ENCODE results near the gene NFKBIE.
A peak's percentile ranks its signal among the peaks of the same experiment; 100 is the strongest.

NFKBIE gene

DNA sequence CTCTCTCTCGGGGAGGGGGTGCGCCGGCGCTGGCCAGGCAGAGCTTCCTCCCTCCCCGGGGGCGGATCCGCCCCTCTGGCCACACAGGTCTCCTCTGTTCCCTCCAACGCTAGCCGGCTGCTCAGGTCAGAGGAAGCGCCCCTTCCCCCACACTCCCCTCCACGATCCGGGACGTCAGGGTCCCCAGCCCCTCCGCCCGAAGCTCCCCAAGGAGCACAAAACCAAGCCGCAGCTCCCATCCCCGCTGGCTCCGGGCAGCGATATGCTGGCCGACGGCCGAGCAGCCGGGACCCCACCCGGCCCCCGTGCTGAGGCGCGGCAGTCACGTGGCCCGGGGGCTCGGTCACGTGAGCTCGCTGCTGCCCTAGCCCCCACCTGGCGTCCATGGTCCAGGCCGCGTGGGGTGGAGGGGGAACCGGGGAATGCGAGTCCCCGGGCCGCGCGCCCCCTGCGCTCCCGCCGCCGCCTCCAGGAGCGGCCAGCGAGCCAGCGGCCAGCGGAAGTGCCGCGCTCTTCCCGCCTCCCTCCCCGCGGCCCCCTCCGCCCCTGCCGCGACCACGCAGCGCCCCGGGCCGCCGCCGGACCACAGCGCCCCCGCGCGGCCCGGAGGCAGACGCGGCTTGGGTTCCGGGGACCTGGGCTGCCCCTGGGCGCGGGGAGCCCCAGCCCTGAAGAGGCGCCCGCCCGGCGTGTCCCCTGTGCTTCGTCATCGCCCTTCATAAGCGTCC lies 8.2 kb downstream of the NFKBIE start, which contains the start of gene SLC35B2:
Gene SLC35B2, minus strand, starts transcription at position 504 of the 728 bp plus-strand sequence. Its CDS starts 118 bp downstream, at position 386.
- Histone ChIP-seq H3K56ac (ENCODE audit: low read length) (peak within 1 kb of the TSS; percentile 97), H3K23ac (ENCODE audit: low read length) (peak within 1 kb of the TSS; percentile 99), H3K36me3 (ENCODE audit: control insufficient read depth, insufficient read depth, low read length) (peaks cover 15% of the 10 kb centered on the region), H3K27ac (ENCODE audit: low read depth, low read length) (peak within 1 kb of the TSS; percentile 82), H3K4me3 (ENCODE audit: low read length) (peak within 1 kb of the TSS; percentile 86), H4K8ac (ENCODE audit: low read depth, low read length) (no peak within 1 kb of the TSS), H3K4me1 (ENCODE audit: control insufficient read depth, low read depth, low read length) (no peaks in the 10 kb centered on the region), H3K27me3 (ENCODE audit: insufficient read depth, low read length, poor library complexity) (no peaks in the 10 kb centered on the region), H3K79me2 (ENCODE audit: control insufficient read depth, insufficient read depth, low read length) (peaks cover 3% of the 10 kb centered on the region), H3K9ac (ENCODE audit: low read length) (peak within 1 kb of the TSS; percentile 95), H2BK15ac (replicated peaks; ENCODE audit: low read depth) (no peak within 1 kb of the TSS), H2AK5ac (ENCODE audit: low read length) (no peak within 1 kb of the TSS), H3K18ac (ENCODE audit: low read length) (peak within 1 kb of the TSS; percentile 75), H3K4me2 (ENCODE audit: low read length) (peak within 1 kb of the TSS; percentile 93), H3K4ac (ENCODE audit: low read depth, low read length) (no peak within 1 kb of the TSS), H2BK5ac (ENCODE audit: low read length) (peak within 1 kb of the TSS; percentile 43), H2BK120ac (ENCODE audit: low read depth, low read length) (no peak within 1 kb of the TSS), H4K5ac (ENCODE audit: low read length) (no peak within 1 kb of the TSS), H3K79me1 (ENCODE audit: low read length) (no peaks in the 10 kb centered on the region)
- DNase-seq: peak; percentile 93
- WGBS (ENCODE audit: extremely low coverage, insufficient coverage, low lambda C conversion rate): no CpG with 5 or more reads among the region's 80 CpGs

GRCh38 chr6:44256775-44257024 lies 8.7 kb downstream of the NFKBIE start:
- Histone ChIP-seq H3K36me3 (ENCODE audit: control insufficient read depth, insufficient read depth, low read length) (peaks cover 18% of the 10 kb centered on the region), H3K9ac (ENCODE audit: low read length) (peak overlapping the region; percentile 95)
- WGBS (ENCODE audit: extremely low coverage, insufficient coverage, low lambda C conversion rate): no CpG with 5 or more reads among the region's 12 CpGs

DNA sequence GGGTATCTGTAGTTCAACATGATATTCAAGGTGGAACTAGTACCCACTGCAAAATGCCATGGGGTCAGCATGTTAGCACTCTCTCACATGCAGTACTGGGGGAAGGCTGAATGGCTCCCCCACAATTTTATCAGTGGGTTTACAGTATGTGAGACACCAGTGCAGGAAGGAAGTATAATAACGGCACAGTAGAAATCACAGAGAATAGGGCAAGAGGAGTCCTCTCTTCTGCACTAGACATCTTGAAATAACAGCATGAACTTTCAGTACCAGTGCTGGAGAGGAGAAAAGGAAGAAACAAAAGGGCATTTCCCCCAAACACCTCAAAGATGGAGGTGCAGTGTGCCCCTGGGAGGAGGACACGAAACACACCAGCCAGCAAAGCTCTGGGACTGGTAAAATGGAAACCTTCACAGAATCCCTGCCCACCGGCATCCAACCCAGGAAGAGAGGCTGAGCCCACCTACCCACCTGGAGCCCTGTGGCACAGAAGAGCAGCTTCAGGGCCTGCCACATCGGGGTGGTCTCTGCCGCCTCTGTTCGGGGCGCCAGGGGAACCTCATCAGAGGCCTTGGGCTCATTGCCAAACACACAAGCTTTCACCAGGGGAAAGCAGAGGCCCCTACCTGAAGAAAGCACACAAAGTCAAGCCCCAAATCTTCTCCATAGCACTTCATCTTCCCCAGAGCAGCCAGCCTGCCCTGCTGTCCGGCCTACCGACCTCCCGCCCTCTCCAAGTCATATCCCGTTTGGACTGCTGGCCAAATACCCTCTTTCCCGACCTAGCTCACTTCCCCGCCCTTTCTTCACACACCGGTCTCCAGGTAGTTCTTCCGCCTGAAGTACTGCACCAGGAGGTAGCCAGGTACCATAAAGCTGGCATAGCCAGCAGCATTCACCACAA lies 9.2 kb downstream of the NFKBIE start:
- Histone ChIP-seq H3K9ac (ENCODE audit: low read length) (peak overlapping the region; percentile 95), H4K5ac (ENCODE audit: low read length) (no peak overlapping the region), H3K56ac (ENCODE audit: low read length) (peak overlapping the region; percentile 97), H3K4me2 (ENCODE audit: low read length) (peak overlapping the region; percentile 93), H2BK15ac (replicated peaks; ENCODE audit: low read depth) (no peak overlapping the region), H3K36me3 (ENCODE audit: control insufficient read depth, insufficient read depth, low read length) (peaks cover 22% of the 10 kb centered on the region), H3K23ac (ENCODE audit: low read length) (no peak overlapping the region), H3K18ac (ENCODE audit: low read length) (no peak overlapping the region), H3K27ac (ENCODE audit: low read depth, low read length) (peak overlapping the region; percentile 82), H2AK5ac (ENCODE audit: low read length) (no peak overlapping the region), H3K79me1 (ENCODE audit: low read length) (peaks cover 6% of the 10 kb centered on the region), H3K4ac (ENCODE audit: low read depth, low read length) (no peak overlapping the region), H4K8ac (ENCODE audit: low read depth, low read length) (no peak overlapping the region), H3K79me2 (ENCODE audit: control insufficient read depth, insufficient read depth, low read length) (peaks cover 11% of the 10 kb centered on the region), H3K4me3 (ENCODE audit: low read length) (peak overlapping the region; percentile 86), H3K27me3 (ENCODE audit: insufficient read depth, low read length, poor library complexity) (no peaks in the 10 kb centered on the region), H2BK5ac (ENCODE audit: low read length) (peak overlapping the region; percentile 43), H2BK120ac (ENCODE audit: low read depth, low read length) (no peak overlapping the region), H3K4me1 (ENCODE audit: control insufficient read depth, low read depth, low read length) (no peaks in the 10 kb centered on the region)
- peak; percentile 68 for DNase-seq
- WGBS (ENCODE audit: extremely low coverage, insufficient coverage, low lambda C conversion rate): no CpG with 5 or more reads among the region's 15 CpGs

More at GRCh38 chr6:44256775-44257024, 8.7 kb downstream of the NFKBIE start:
- DNase-seq: no peak
- H3K4ac ChIP-seq (ENCODE audit: low read depth, low read length): no peak overlapping the region
- no peak overlapping the region for H3K18ac ChIP-seq (ENCODE audit: low read length)
- H3K4me3 ChIP-seq (ENCODE audit: low read length): peak overlapping the region; percentile 86
- no peaks in the 10 kb centered on the region for H3K27me3 ChIP-seq (ENCODE audit: insufficient read depth, low read length, poor library complexity)
- no peaks in the 10 kb centered on the region for H3K4me1 ChIP-seq (ENCODE audit: control insufficient read depth, low read depth, low read length)
- H2BK120ac ChIP-seq (ENCODE audit: low read depth, low read length): no peak overlapping the region
- no peak overlapping the region for H2AK5ac ChIP-seq (ENCODE audit: low read length)
- H3K79me1 ChIP-seq (ENCODE audit: low read length): peaks cover 3% of the 10 kb centered on the region
- no peak overlapping the region for H3K23ac ChIP-seq (ENCODE audit: low read length)
- peak overlapping the region; percentile 43 for H2BK5ac ChIP-seq (ENCODE audit: low read length)
- no peak overlapping the region for H4K8ac ChIP-seq (ENCODE audit: low read depth, low read length)
- H4K5ac ChIP-seq (ENCODE audit: low read length): no peak overlapping the region
- peak overlapping the region; percentile 82 for H3K27ac ChIP-seq (ENCODE audit: low read depth, low read length)
- peak overlapping the region; percentile 97 for H3K56ac ChIP-seq (ENCODE audit: low read length)
- H3K79me2 ChIP-seq (ENCODE audit: control insufficient read depth, insufficient read depth, low read length): peaks cover 8% of the 10 kb centered on the region
- H3K4me2 ChIP-seq (ENCODE audit: low read length): peak overlapping the region; percentile 93
- no peak overlapping the region for H2BK15ac ChIP-seq (replicated peaks; ENCODE audit: low read depth)

- Histone ChIP-seq H3K79me1 (ENCODE audit: low read length) (peaks cover 12% of the 10 kb centered on the region), H3K4me2 (ENCODE audit: low read length) (no peak overlapping the region), H3K4ac (ENCODE audit: low read depth, low read length) (no peak overlapping the region), H4K5ac (ENCODE audit: low read length) (no peak overlapping the region), H3K27me3 (ENCODE audit: insufficient read depth, low read length, poor library complexity) (no peaks in the 10 kb centered on the region), H3K36me3 (ENCODE audit: control insufficient read depth, insufficient read depth, low read length) (peaks cover 30% of the 10 kb centered on the region), H2BK15ac (replicated peaks; ENCODE audit: low read depth) (no peak overlapping the region), H4K8ac (ENCODE audit: low read depth, low read length) (no peak overlapping the region), H2AK5ac (ENCODE audit: low read length) (no peak overlapping the region), H3K56ac (ENCODE audit: low read length) (no peak overlapping the region), H3K18ac (ENCODE audit: low read length) (no peak overlapping the region), H3K4me1 (ENCODE audit: control insufficient read depth, low read depth, low read length) (no peaks in the 10 kb centered on the region), H3K9ac (ENCODE audit: low read length) (no peak overlapping the region), H3K4me3 (ENCODE audit: low read length) (no peak overlapping the region), H3K27ac (ENCODE audit: low read depth, low read length) (no peak overlapping the region), H3K23ac (ENCODE audit: low read length) (no peak overlapping the region), H2BK120ac (ENCODE audit: low read depth, low read length) (no peak overlapping the region), H2BK5ac (ENCODE audit: low read length) (no peak overlapping the region), H3K79me2 (ENCODE audit: control insufficient read depth, insufficient read depth, low read length) (peaks cover 20% of the 10 kb centered on the region)
- no CpG with 5 or more reads among the region's 16 CpGs for WGBS (ENCODE audit: extremely low coverage, insufficient coverage, low lambda C conversion rate)
- peak; percentile 41 for DNase-seq
Observed at GRCh38 chr6:44255105-44255808, 10.1 kb downstream of the NFKBIE start.

- Histone ChIP-seq H4K8ac (ENCODE audit: low read depth, low read length) (no peak overlapping the region), H3K4ac (ENCODE audit: low read depth, low read length) (no peak overlapping the region), H3K9ac (ENCODE audit: low read length) (no peak overlapping the region), H2AK5ac (ENCODE audit: low read length) (no peak overlapping the region), H3K4me3 (ENCODE audit: low read length) (no peak overlapping the region), H3K4me1 (ENCODE audit: control insufficient read depth, low read depth, low read length) (peaks cover 3% of the 10 kb centered on the region), H2BK5ac (ENCODE audit: low read length) (no peak overlapping the region), H3K27ac (ENCODE audit: low read depth, low read length) (no peak overlapping the region), H3K4me2 (ENCODE audit: low read length) (no peak overlapping the region), H2BK120ac (ENCODE audit: low read depth, low read length) (no peak overlapping the region), H4K5ac (ENCODE audit: low read length) (no peak overlapping the region), H3K23ac (ENCODE audit: low read length) (no peak overlapping the region), H3K18ac (ENCODE audit: low read length) (no peak overlapping the region), H3K79me2 (ENCODE audit: control insufficient read depth, insufficient read depth, low read length) (peaks cover 28% of the 10 kb centered on the region), H3K79me1 (ENCODE audit: low read length) (peaks cover 17% of the 10 kb centered on the region), H3K27me3 (ENCODE audit: insufficient read depth, low read length, poor library complexity) (no peaks in the 10 kb centered on the region), H2BK15ac (replicated peaks; ENCODE audit: low read depth) (no peak overlapping the region), H3K56ac (ENCODE audit: low read length) (no peak overlapping the region), H3K36me3 (ENCODE audit: control insufficient read depth, insufficient read depth, low read length) (peaks cover 37% of the 10 kb centered on the region)
- no peak for DNase-seq
- WGBS (ENCODE audit: extremely low coverage, insufficient coverage, low lambda C conversion rate): no CpG with 5 or more reads among the region's 12 CpGs
Observed at GRCh38 chr6:44254191-44255104, 10.9 kb downstream of the NFKBIE start.

All from mesendoderm (in vitro differentiated cells).